Measurements from ENCODE around the gene NCOA4. TPM values are rescaled to one million over a fixed set of nuclear protein-coding genes. Genes with fewer than 3 reads are reported as not detected.
"Not testable (repeated sequence)": the region's sequence is repeated elsewhere in the genome, so short reads cannot be mapped to it uniquely, and the experiment has no call there.

The NCOA4 gene
- total RNA-seq, 2 donors from 2014 or later = 132 to 192 TPM

- H3K36me3 ChIP-seq = peaks cover 5% of the 10 kb centered on the region
- no peak overlapping the region for H3K9ac ChIP-seq (ENCODE audit: low read depth in 2 of 2, low read length in 2 of 2)
- no peaks in the 10 kb centered on the region for H3K4me1 ChIP-seq
- TF ChIP-seq CTCF (IDR thresholded peaks at IDR 0.05) = no peak
- no peak overlapping the region for H3K27ac ChIP-seq
- no peaks in the 10 kb centered on the region for H3K27me3 ChIP-seq
- no peak overlapping the region for H3K4me3 ChIP-seq
- no peak for DNase-seq
- no peaks in the 10 kb centered on the region for H3K9me3 ChIP-seq
- intact Hi-C loops (cut with DNase I) = no loop called here
Observed at GRCh38 chr10:46006219-46006618, 24.2 kb downstream of the NCOA4 start.

- TF ChIP-seq CTCF (IDR thresholded peaks at IDR 0.05) = no peak
- Histone ChIP-seq H3K27me3 (no peaks in the 10 kb centered on the region), H3K4me3 (no peak overlapping the region), H3K9ac (ENCODE audit: low read depth in 2 of 2, low read length in 2 of 2) (no peak overlapping the region), H3K9me3 (no peaks in the 10 kb centered on the region), H3K4me1 (no peaks in the 10 kb centered on the region), H3K27ac (no peak overlapping the region), H3K36me3 (peaks cover 10% of the 10 kb centered on the region)
- intact Hi-C loops (cut with DNase I) = no loop called here
- no peak for DNase-seq
Observed at GRCh38 chr10:46005383-46005782, 25.0 kb downstream of the NCOA4 start.

GRCh38 chr10:46004963-46005362, 25.5 kb downstream of the NCOA4 start:
- Histone ChIP-seq H3K27me3 (no peaks in the 10 kb centered on the region), H3K4me1 (no peaks in the 10 kb centered on the region), H3K4me3 (no peak overlapping the region), H3K27ac (no peak overlapping the region), H3K9me3 (no peaks in the 10 kb centered on the region), H3K36me3 (peaks cover 11% of the 10 kb centered on the region), H3K9ac (ENCODE audit: low read depth in 2 of 2, low read length in 2 of 2) (no peak overlapping the region)
- intact Hi-C loops (cut with DNase I) = no loop called here
- no peak for DNase-seq
- no peak for TF ChIP-seq CTCF (IDR thresholded peaks at IDR 0.05)

GRCh38 chr10:46002916-46003693, 27.3 kb downstream of the NCOA4 start:
- H3K36me3 ChIP-seq = peaks cover 11% of the 10 kb centered on the region
- no peaks in the 10 kb centered on the region for H3K9me3 ChIP-seq
- no peaks in the 10 kb centered on the region for H3K27me3 ChIP-seq
- no peak for TF ChIP-seq CTCF (IDR thresholded peaks at IDR 0.05)
- no peaks in the 10 kb centered on the region for H3K4me1 ChIP-seq
- DNase-seq = no peak
- no peak overlapping the region for H3K9ac ChIP-seq (ENCODE audit: low read depth in 2 of 2, low read length in 2 of 2)
- H3K4me3 ChIP-seq = no peak overlapping the region
- H3K27ac ChIP-seq = no peak overlapping the region
- intact Hi-C loops (cut with DNase I) = no loop called here

- peaks cover 11% of the 10 kb centered on the region for H3K36me3 ChIP-seq
- H3K9ac ChIP-seq (ENCODE audit: low read depth in 2 of 2, low read length in 2 of 2); intact Hi-C loops (cut with DNase I); DNase-seq; H3K9me3 ChIP-seq; H3K4me3 ChIP-seq; H3K27me3 ChIP-seq; H3K4me1 ChIP-seq; H3K27ac ChIP-seq: not testable (repeated sequence)
Observed at GRCh38 chr10:46002189-46002687, 28.2 kb downstream of the NCOA4 start.

GRCh38 chr10:46001187-46001756, 29.2 kb downstream of the NCOA4 start:
- no peak for TF ChIP-seq CTCF (IDR thresholded peaks at IDR 0.05)
- Histone ChIP-seq H3K4me1 (no peaks in the 10 kb centered on the region), H3K9me3 (no peaks in the 10 kb centered on the region), H3K4me3 (no peak overlapping the region), H3K36me3 (peaks cover 11% of the 10 kb centered on the region), H3K27ac (no peak overlapping the region), H3K27me3 (no peaks in the 10 kb centered on the region), H3K9ac (ENCODE audit: low read depth in 2 of 2, low read length in 2 of 2) (no peak overlapping the region)
- DNase-seq = no peak
- intact Hi-C loops (cut with DNase I) = no loop called here

Measured in colonic mucosa (tissue), 4 donors.